Measurements from ENCODE around the gene ZBTB7A.

The ZBTB7A gene

DNA sequence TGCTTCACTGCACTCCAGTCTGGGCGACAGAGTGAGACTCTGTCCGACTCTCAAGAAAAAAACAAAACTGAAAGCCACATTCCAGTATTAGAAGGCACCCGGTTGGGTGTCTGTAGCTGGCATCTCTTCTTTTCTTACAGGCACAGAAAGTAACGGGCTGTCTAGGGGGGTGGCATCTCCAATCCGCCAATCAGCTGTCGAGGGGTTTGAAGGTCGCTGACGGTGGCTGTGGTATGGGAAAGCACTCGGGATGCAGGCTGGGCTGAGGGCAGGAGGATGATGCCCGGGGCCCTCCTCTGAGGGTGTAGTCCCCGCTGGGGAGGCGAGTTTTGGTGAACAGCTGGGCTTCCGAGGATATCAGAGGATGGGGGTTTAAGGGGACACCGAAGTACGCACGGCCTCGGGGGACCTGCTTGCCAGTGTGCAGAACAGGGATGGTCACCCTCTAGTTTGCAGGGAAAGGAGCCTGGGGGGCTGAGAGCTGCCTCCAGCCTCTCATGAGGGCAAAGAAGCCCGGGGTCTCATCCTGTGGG, 27.0 kb upstream of the ZBTB7A start:
- DNase-seq = no peak

DNA sequence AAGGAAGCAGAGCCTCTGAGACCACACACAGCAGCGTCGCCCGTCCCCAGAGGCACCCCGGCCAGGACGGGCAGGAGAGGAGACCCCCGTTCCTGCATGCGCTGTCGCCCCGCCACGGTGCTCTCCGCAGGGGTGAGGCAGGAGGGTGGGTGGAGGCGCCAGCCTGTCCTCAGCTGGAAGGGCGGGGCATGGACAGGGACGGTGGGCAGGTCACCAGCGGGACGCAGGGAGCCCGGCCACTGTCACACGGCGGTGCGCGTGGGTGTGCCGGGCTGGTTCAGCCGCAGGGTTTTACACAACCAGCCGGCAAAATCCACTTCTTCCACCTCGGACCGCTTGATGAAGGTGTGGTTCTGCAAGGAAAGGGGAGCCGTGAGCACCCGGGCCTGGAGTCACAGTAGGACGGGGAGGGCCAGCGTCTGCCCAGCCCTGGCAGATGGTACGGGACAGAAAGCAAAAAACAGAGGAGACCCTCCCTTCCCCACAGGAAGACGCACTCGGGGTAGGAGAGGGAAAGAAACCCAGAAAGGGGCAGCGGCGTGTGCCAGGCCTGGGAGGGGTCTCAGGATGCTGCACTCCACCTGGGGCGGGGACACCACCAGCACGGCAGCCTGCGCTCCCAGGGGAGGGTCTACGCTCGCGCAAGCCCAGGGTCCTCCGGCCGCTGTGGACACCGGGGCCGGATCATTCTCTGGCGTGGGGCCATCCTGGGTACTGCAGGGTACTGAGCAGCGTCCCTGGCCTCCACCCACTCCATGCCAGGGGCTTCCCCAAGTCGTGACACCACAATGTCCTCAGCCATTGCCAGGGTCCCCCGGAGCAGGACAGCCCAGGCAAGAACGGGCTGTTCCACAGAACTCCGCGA, 23.9 kb upstream of the ZBTB7A start:
- no peak for DNase-seq

DNA sequence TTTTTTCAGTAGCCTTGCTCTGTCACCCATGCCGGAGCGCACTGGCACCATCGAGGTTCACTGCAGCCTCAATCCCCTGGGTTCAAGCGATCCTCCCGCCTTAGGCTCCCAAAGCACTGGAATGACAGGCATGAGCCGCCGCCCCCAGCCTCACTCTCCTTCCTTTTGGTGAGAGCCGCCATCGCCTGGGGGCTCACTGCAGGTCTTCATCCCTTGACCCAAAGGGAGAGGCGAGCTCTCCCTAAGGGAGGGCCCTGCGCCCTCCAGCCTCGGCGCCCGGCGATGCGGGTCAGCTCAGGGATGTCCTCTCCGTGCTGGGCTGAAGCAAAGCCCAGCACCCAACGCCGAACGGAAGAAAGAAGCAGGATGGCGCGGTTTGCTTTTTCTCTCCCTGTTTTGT, 23.2 kb upstream of the ZBTB7A start:
- DNase-seq = no peak

DNA sequence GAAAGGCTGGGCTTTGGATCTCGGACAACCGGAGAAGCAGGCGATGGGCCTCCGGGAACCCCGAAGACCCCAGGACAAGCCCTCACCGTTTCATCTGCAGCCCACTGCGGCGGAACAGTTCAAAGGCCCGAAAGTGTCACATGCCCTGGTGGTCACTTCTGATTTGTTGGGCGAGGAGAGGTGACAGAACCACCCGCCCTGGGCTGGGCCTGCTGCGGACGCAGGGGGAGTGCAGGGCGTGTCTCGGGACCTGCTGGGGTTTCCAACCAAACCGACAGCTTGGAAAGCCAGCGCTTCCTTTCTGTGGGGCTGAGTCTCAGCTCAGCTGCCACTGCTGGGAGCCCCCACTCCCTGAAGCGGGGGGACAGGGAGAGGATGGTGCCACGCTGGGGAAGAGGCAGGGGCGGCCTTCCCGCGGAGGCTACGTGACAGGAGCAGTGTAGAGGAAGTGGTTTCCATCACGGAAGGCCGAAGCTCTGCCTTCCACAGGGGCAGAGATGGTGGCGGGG, 22.8 kb upstream of the ZBTB7A start:
- no peak for DNase-seq

DNA sequence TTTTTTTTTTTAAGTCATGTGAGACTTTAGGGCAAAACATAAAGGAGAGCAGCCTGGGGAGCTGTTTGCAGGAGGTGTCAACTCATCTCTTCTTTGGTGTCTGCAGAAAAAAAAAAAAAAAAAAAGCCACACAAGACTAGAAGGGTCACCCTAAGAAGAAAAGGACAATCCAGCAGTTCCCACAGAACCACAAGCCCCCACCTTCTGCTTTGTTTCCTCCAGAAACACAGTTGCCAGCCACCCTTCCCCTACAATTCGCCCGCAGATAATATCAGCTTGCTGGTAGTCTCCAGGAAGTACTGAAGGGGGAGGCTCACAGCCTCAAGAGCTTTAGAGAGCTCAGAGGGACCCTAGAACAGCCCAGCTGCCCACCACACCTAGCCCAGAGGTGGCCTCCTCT, 22.3 kb upstream of the ZBTB7A start:
- DNase-seq = no peak

DNA sequence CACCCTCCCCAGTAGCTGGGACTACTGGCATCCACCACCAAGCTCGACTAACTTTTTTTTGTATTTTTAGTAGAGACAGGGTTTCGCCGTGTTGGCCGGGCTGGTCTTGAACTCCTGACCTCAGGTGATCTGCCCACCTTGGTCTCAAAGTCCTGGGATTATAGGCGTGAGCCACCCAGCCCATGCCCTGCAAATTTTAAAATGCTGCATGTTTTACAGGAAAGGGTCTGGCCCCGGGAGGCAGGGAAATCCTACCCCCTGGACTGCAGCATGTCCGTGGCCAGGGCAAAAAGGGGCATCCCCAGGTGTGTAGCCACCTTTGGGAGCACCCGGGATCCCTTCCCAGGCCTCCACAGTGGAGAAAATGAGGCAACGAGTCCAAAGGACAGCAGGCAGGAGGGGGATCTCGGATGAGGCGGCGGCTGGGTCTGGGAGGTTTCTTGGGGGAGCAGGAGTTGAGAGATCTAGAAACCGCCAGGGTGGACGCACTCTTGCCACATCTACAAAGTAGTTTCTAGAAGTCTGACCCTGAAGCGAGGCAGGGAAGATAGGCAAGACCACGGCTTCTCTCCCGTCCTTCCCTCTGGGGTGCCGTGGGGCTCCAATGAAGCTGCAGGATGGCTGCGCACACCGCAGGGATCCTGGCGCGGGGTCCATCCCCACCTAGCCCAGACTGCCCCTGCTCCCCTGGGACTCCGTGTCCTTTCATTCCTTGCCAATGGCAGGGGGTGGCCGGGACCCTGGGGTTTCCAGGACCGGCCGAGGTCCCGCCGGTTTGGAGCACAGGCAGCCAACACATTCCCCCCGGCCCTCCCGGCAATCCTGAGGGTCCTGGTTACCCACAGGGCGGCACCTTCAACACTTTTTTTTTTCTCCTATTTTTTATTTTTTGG, 21.3 kb upstream of the ZBTB7A start:
- no peak for DNase-seq

DNA sequence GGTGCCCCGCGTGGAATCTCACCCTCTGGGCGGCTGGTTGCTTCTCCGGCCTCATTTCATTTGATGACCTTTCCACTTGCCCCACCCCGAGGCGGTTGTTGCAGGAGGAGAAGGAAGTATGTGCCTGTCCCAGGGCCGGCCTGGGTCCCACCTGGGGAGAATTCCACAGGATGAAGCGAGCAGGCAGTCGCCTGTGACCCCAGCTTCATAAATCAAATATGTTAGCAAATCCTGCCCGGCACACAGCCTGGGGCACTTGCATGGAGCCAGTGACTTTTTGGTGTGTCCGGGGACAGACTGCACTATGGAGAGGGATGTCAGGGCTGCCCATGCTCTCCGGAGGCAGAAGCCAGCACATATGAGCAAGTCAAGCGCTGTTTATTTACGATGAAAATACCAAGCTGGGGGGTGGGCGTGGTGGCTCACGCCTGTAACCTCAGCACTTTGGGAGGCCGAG, 19.7 kb upstream of the ZBTB7A start:
- DNase-seq = no peak

DNA sequence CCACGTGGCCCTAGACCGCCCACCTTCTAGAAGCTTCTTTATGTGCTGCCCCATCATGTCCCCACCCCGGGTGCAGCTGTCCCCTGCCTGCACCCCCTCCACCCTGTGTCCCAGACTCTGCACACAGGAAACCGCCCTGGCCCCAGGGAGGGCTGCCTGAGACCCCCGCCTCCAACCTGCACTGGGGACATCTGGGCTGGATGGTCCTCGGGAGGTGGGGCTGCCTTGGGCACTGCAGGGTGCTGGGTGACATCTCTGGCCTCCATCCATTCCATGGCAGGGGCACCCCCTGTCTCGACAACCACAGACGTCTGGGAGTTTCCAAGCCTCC, 17.8 kb upstream of the ZBTB7A start:
- DNase-seq = no peak

DNA sequence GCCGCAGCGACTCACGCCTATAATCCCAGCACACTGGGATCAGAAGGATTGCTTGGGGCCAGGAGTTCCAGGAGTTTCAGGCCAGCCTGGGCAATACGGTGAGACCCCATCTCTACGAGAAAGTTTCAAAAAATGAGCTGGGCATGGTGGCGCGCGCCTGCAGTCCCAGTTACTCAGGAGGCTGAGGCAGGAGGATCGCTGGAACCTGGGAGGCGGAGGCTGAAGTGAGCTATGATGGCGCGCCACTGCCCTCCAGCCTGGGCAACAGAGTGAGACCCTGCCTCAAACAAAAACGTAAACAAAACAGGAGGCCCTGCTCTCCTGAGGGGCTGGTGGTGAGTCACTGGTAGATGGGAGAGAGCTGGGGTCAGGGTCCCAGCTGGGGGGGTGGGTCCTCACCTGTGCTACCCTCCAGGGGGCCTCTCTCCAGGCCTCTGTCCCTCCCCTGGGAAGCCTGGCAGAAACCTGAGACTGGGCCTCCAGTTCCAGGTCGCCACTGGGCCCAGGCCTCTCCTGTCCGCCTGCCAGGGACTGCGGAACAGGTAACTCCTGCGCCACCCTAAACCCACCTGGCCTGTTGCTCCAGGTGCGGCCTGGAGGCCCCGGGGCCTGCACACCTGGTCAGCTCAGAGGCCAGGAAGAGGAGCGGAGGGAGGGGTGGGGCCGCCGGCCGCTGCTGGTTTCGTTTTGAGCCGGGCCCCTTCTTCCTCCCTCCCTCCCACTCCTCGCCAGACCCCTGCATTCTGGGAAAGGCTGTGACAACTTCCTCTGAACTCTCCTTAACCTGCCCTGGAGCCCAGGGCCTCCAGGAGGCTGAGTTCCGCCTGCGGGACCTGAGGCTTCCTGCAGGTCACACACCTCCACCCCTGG, 17.2 kb upstream of the ZBTB7A start:
- peak; percentile 60 for DNase-seq

DNA sequence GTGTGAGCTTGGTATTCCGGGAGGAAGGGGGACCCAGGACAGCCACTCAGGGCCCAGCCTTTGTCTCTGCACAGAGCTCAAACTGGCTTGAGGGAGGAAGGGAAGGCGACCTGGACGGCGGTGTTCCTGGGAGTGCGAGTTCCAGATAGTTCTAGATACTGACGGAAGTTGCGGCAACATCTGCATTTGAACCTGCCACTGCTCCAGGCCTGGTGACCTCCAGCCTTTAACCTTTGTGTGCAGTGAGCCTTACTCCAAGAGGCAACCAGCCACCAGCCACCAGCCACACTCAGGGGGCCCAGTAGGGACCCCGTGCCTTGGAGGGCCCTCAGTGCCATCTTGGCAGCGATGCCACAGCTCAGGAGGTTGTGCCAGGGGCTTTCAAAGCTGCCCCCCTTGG, 15.5 kb upstream of the ZBTB7A start:
- no peak for DNase-seq

DNA sequence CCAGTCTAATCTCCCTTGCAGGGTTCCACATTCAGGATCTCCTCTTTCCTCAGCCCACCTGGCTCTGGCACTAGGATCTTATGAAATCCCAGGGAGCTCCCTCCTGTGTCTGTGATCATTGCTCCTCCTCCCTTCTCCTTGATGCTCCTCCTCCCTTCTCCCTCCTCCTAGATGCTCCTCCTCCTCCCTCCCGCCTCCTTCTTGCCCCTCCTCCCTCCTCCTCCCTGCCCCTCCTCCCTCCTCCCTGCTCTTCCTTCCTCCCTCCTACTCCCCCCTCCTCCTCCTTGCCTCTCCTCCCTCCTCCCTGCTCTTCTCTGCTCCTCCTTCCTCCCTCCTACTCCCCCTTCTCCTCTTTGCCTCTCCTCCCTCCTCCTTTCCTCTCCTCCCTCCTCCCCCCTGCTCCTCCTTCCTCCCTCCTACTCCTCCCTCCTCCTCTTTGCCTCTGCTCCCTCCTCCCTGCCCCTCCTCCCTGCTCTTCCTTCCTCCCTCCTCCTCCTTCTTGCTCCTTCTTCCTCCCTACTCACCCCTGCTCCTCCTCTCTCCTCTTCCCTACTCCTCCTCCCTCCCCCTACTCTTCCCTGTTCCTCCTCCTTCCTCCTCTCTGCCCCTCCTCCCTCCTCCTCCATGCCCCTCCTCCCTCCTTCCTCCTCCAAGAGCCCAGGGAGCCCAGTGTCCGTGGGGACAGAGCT, 14.9 kb upstream of the ZBTB7A start:
- no peak for DNase-seq

DNA sequence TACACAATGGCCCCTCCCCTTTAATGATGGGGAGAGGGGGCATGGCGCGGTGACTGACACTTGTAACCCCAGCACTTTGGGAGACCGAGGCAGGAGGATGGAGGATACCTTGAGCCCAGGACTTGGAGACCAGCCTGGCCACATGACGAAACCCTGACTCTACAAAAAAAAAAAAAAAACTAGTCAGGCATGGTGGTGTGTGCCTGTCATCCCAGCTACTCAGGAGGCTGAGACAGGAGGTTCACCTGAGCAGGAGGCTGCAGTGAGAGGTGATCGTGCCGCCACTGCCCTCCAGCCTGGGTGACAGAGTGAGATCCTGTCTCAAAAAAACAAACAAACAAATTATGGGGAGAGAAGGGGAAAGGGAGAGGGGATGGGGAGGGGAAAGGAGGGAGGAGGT, 13.8 kb upstream of the ZBTB7A start:
- DNase-seq = no peak

DNA sequence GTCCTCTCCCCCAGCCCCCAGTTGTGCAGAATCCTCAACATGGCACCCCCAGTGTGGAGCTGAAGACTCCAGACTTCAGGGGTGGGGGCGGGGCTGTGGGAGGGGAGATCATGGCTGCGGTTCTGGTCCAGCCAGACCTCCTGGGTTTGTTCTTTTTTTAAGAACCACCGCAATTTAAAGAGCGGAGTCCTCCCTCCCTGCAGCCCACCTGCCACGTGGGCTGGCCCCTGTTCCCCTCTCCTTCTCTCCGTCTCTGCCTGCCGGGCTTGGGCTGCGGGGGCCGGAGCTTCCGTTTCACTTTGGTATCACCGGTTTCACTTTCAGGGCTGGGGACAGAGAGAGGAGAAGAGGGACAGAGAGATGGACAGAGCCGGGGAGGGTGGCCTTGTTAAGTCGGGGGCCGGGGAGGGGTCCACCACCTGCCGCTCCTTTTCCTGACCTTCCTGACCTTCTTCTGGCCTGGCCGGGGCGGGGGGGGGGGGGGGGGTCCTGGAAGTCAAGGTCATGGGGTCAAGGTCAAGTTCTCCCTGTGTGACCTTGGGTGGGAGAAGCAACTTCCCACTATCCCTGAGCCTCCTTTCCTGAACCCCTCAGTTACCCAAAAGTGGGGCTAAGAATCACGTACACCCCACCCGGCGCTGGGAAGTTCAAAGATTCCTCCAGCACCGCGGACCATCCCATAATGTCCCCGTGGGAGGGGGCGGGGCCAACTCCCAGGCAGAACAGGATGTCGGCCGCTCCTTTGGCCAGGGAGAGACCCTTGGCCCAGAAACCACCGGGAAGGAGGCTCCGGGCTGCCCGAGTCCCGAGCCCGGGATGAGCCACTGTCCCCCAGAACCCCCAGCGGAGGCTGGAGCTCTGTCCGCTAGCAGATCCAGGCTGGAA, 11.3 kb upstream of the ZBTB7A start:
- no peak for DNase-seq

DNA sequence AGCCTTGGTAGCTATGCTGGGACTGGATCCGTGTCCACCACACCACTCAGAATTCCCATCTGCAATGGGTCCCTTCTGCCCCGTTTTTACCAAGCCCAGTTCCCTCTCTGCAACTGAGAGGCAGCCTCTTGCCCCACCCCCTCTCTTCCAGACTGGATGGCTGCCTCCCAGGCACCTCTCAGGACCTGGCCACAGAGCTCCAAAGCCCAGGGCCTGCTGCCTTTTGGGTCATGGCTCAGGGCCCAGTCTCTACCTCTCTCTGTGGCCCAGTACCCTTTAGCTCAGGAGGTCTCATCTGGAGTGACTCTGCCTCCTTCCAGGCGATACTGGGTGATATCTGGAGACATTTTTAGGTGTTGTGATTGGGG, 10.3 kb upstream of the ZBTB7A start:
- no peak for DNase-seq

DNA sequence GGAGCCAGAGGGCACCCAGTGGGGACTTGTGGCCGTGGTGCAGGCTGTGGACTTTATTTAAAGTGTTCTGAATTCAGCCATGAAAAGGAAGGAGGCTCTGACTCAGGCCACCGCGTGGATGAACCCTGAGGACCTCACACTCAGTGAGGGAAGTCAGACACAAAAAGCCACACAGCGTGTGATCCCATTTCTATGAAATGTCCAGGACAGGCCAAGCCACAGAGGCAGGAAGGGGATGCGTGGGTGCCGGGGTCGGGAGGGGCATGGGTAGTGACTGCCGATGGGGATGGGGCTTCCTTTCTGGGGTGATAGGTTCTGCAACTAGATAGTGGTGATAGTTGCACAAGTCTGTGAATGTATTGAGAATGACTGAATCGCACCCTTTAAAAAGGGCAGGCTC, 8.7 kb upstream of the ZBTB7A start:
- DNase-seq = no peak

DNA sequence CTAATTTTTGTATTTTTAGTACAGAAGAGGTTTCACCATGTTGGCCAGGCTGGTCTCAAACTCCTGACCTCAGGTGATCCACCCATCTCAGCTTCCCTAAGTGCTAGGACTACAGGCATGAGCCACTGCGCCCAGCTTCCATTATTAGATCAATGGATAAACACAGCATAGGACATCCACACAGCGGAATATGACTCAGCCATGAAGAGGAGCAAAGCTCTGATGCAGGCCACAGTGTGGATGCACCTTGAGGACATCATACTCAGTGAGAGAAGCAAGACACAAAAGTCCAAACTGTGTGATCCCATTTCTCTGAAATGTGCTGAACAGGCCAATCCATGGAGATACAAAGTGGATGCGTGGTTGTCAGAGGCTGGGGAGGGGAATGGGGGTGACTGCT, 4.9 kb upstream of the ZBTB7A start:
- no peak for DNase-seq

DNA sequence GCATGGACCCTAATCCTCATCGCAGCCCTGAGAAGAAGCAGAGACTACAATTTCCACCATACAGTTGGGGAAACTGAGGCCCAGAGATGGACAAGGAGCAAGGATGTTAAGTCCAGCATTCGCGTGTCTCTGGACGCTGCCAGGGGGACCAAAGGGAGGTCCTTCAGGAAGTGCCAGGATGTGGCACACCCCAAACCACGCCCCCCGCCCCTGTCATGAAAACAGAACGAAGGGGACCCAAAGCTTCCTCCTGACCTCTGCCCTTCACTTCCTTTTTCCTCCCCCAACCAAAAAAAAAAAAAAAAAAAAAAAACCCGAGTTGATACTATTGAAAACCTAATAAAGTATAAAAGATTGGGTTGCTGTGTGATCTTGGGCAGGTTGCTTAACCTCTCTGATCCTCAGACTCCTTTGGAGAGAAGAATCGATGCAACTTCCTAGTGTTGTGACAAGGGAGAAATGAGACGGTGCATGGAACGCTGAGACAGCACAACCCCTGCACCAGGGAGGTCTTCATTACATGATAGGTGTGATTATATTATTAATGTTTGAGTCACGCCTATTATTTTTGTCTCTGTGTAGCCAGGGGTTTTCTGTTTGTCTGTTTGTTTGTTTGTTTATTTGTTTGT, 2.7 kb upstream of the ZBTB7A start:
- DNase-seq = no peak

DNA sequence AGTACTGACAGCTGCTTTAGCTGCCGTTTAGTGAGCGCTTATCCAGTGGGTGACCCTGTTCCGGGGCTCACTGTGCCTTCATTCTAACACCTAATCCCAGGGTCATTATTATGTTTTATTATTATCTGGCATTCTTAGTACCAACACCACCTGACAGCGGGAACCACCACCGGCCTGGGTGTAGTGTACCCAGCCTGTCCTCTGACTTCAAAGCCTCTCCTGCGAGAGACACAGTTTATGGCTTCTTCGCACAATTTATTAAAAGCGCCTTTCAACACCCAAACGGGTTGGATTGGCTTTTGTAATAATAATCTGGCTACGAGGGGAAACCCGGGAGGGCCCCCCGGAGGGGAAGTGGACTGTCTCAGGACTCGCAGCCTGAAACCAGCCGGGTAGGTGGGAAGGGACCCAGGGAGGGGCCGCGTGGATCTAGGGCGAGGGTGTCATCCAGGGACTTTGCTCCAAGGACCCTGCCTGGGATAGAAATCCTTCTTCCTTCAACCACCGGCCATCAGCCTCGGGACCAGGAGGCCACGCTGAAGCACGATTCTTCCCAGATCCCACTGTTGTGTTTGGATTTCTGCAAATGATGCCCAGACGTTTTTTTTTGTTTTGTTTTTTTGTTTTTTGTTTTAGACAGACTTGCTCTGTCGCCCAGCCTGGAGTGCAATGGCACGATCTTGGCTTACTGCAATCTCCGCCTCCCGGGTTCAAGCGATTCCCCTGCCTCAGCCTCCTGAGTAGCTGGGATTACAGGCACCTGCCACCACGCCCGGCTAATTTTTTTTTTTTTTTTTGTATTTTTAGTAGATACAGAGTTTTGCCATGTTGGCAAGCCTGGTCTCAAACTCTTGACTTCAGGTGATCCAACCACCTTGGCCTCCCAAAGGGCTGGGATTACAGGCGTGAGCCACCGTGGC, 1.6 kb upstream of the ZBTB7A start:
- DNase-seq = no peak

DNA sequence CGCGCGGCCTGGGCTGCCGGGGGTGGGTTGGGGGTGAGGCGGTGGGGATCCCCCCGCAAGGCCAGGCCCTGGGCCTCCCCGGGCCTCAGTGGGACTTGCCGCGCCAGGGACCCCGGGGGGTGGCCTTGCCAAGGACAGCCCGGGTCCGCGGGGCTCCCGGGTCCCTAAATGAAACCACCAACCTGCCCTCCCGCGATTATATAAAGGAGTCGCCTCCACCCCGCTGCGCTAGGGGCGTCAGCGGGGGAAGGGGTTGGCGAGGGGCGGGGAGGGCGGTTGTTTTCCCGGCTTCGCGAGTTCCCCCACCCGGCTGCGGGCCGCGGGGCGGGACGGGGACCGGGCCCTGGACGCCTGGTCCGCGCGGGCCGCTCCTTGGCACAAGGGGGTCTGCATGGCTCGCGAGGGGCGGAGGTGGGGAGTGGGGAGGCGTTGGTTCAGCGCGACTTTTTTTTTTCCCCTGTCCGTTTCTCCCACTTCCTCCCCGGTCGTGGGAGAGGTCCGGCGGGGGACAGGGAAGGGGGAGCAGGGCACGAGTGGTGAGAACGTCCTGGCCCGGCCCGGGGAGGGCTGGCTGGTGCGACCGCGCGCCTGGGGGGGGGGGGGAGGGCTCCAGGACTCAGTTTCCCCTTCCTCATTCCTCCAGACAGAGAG, 822 bp upstream of the ZBTB7A start:
- no peak for DNase-seq
